GM18508 (cell line): ENCODE measurements around the gene RAB10.
"Not testable (repeated sequence)": the region's sequence is repeated elsewhere in the genome, so short reads cannot be mapped to it uniquely, and the experiment has no call there.

Experiments
- ATAC-seq: cut with Tn5 transposase; IDR thresholded peaks from one replicate; pipeline ENCODE4 v1.9.1; 2021; ENCODE audit warnings: moderate number of reproducible peaks; ENCODE audit not compliant: insufficient read depth, unreplicated experiment

The RAB10 gene

GRCh38 chr2:26013668-26014067 is 20.2 kb upstream of the RAB10 start:
- no peak for ATAC-seq

GRCh38 chr2:26016012-26016705 is 17.7 kb upstream of the RAB10 start:
- ATAC-seq, result no peak

GRCh38 chr2:26016706-26017045 is 17.2 kb upstream of the RAB10 start:
- not testable (repeated sequence) for ATAC-seq

GRCh38 chr2:26017464-26018183 is 16.3 kb upstream of the RAB10 start:
- no peak for ATAC-seq

GRCh38 chr2:26018184-26019055 is 15.5 kb upstream of the RAB10 start:
- no peak for ATAC-seq

GRCh38 chr2:26020231-26020640 is 13.6 kb upstream of the RAB10 start:
- no peak for ATAC-seq

GRCh38 chr2:26024260-26024659 is 9.6 kb upstream of the RAB10 start:
- no peak for ATAC-seq

GRCh38 chr2:26025509-26025908 is 8.4 kb upstream of the RAB10 start:
- ATAC-seq, result no peak

- not testable (repeated sequence) for ATAC-seq
These were observed 5.8 kb upstream of the RAB10 start for GRCh38 chr2:26028083-26028482.

GRCh38 chr2:26032586-26033269 is 1.2 kb upstream of the RAB10 start:
- ATAC-seq, result not testable (repeated sequence)

- no peak for ATAC-seq
These were observed 540 bp upstream of the RAB10 start for GRCh38 chr2:26033270-26033817.

GRCh38 chr2:26034637-26034992 is 731 bp downstream of the RAB10 start:
- no peak for ATAC-seq

- ATAC-seq, result no peak
These were observed 1.3 kb downstream of the RAB10 start for GRCh38 chr2:26035090-26035743.

- ATAC-seq, result no peak
These were observed 5.9 kb downstream of the RAB10 start for GRCh38 chr2:26039603-26040323.

GRCh38 chr2:26043109-26043508 is 9.2 kb downstream of the RAB10 start:
- ATAC-seq, result no peak

- no peak for ATAC-seq
These were observed 10.2 kb downstream of the RAB10 start for GRCh38 chr2:26043862-26044696.

GRCh38 chr2:26048791-26049190 is 14.9 kb downstream of the RAB10 start:
- ATAC-seq, result no peak

GRCh38 chr2:26049641-26050040 is 15.8 kb downstream of the RAB10 start:
- no peak for ATAC-seq
